ENCODE measurements around the gene OR2A2. TPM values are rescaled to one million over a fixed set of nuclear protein-coding genes. Genes with fewer than 3 reads are reported as not detected.

OR2A2 gene
- total and polyA plus RNA-seq, 2 donors (not counting 3 experiments of a cell fraction or from before 2014, with no cell fraction given) = not detected

- BruUV-seq (replicated peaks) = no TSS peak
Measured at GRCh38 chr7:144090667-144091066, 18.7 kb upstream of the OR2A2 start.

More at GRCh38 chr7:144090667-144091066, 18.7 kb upstream of the OR2A2 start:
- H3K36me3 ChIP-seq (ENCODE audit: control insufficient read depth in 2 of 2, extremely low read depth in 1 of 2, insufficient read depth in 2 of 2, low read length in 2 of 2) = no peaks in the 10 kb centered on the region
- H2AFZ ChIP-seq (ENCODE audit: low read depth, low read length) = no peak overlapping the region
- DNase-seq (ENCODE audit: low read depth, low spot score) (no peak), FAIRE-seq (no peak)
- dilution Hi-C loops (cut with MboI; ENCODE audit: extremely low pct_ligation_motif_present, low sequenced_read_pairs) = no loop called here
- H3K4me1 ChIP-seq (ENCODE audit: control insufficient read depth, extremely low read depth, insufficient read depth, low read length) = no peaks in the 10 kb centered on the region
- H3K27me3 ChIP-seq (ENCODE audit: control insufficient read depth in 2 of 2, insufficient read depth in 2 of 2, low read length in 2 of 2) = no peaks in the 10 kb centered on the region
- H3K4me3 ChIP-seq (replicated peaks in 1 of 3; ENCODE audit: insufficient read depth in 1 of 3, low read depth in 1 of 3, low read length in 3 of 3) = no peak overlapping the region
- H3K27ac ChIP-seq (ENCODE audit: insufficient read depth, low read depth, low read length) = no peak overlapping the region
- no peaks in the 10 kb centered on the region for H3K9me3 ChIP-seq (replicated peaks; ENCODE audit: control insufficient read depth, insufficient read depth, low read length)
- ChIA-PET CTCF (no interaction called here), POLR2A (no interaction called here)
- H3K79me2 ChIP-seq (ENCODE audit: control insufficient read depth, insufficient read depth, low read length) = no peaks in the 10 kb centered on the region
- intact Hi-C loops (cut with micrococcal nuclease) = no loop called here
- TF ChIP-seq FOS (IDR thresholded peaks at IDR 0.05; ENCODE audit: borderline replicate concordance, insufficient read depth, low read length) (no peak), MAX (IDR thresholded peaks at IDR 0.05; ENCODE audit: insufficient read depth, insufficient read length) (no peak), CTCF (IDR thresholded peaks at IDR 0.05; ENCODE audit: extremely low read depth in 1 of 2, insufficient read depth in 1 of 2, low read depth in 1 of 2, low read length in 2 of 2) (no peak), EZH2 (IDR thresholded peaks at IDR 0.05; ENCODE audit: borderline replicate concordance, low read depth, low read length, severe bottlenecking) (no peak), POLR2AphosphoS5 (IDR thresholded peaks at IDR 0.05; ENCODE audit: insufficient read depth, low read depth, low read length) (no peak), MYC (IDR thresholded peaks at IDR 0.05; ENCODE audit: low read depth, low read length) (no peak), GATA2 (IDR thresholded peaks at IDR 0.05; ENCODE audit: insufficient read depth, insufficient read length, low read depth, low read length) (no peak), POLR2A (IDR thresholded peaks at IDR 0.05; ENCODE audit: low read depth, low read length) (no peak), JUN (IDR thresholded peaks at IDR 0.05; ENCODE audit: borderline replicate concordance, insufficient read depth, insufficient read length, low read depth) (no peak)
- no peaks in the 10 kb centered on the region for H4K20me1 ChIP-seq (replicated peaks; ENCODE audit: control insufficient read depth, extremely low read depth, insufficient read depth, low read length)
- H3K9ac ChIP-seq (replicated peaks; ENCODE audit: extremely low read depth, insufficient read depth, low read length) = no peak overlapping the region
- H3K9me1 ChIP-seq (replicated peaks; ENCODE audit: control insufficient read depth, extremely low read depth, insufficient read depth, low read length) = no peaks in the 10 kb centered on the region
- H3K4me2 ChIP-seq (ENCODE audit: insufficient read depth, low read length) = no peak overlapping the region

Measured in endothelial cell of umbilical vein (primary cell).